Thyroid gland (tissue), 4 donors: Measurements from ENCODE around the gene EGLN3.

Source experiments
- CTCF ChIP-seq, 6 experiments: fragments of 200-600 bp in 3 of 6; fragments of 450-650 bp in 3 of 6; sonication (generic) in 3 of 6; IDR thresholded peaks; one replicate each; pipeline ENCODE4 v1.5.1; 2016 to 2019; ENCODE audit warnings: antibody characterized with exemption in 6 of 6, mild to moderate bottlenecking in 2 of 6, inconsistent platforms in 1 of 6, moderate library complexity in 1 of 6
- POLR2A ChIP-seq, 2 donors: fragments of 450-650 bp; IDR thresholded peaks; one replicate each; pipeline ENCODE4 v1.6.1; 2017; ENCODE audit warnings: antibody characterized with exemption in 2 of 2, mild to moderate bottlenecking in 2 of 2, moderate library complexity in 1 of 2

DNA sequence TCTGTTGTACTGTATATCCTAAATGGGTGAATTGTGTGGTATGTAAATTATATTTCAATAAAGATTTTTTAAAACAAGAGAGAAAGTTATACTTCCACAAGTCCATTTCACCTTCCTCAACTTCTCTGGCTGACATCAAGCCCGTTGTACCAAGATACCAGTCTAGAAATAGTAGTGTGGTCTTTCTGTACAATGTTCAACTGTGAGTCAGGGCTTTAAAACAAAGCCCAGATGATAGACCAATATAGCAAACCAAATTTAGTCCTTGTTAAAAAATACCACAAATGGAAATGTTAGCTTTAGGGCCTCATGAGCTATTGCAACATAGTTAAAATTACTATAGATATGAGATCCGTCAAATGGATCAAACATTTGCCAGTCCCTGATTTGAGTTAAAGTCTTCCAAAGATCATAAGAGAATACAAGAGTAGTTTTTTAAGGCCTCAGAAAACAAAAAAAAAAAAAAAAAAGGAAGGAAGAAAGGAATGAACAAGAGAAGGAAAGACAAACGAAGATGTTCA, 49.0 kb upstream of the EGLN3 start:
- TF ChIP-seq POLR2A (IDR thresholded peaks at IDR 0.05): no peak
- TF ChIP-seq CTCF (IDR thresholded peaks at IDR 0.05): no peak
